Fibroblast of skin of abdomen (primary cell): ENCODE data around the gene SLC2A13.
"Not testable (repeated sequence)": the region's sequence is repeated elsewhere in the genome, so short reads cannot be mapped to it uniquely, and the experiment has no call there.

Experiments used
- DNase-seq: peaks from one replicate; pipeline ENCODE4 v3.0.0-alpha.2; 2013

SLC2A13 gene

GRCh38 chr12:40104461-40105264, 1.2 kb downstream of the SLC2A13 start:
- DNase-seq, result no peak

GRCh38 chr12:40103043-40103442, 2.8 kb downstream of the SLC2A13 start:
- no peak for DNase-seq

DNA sequence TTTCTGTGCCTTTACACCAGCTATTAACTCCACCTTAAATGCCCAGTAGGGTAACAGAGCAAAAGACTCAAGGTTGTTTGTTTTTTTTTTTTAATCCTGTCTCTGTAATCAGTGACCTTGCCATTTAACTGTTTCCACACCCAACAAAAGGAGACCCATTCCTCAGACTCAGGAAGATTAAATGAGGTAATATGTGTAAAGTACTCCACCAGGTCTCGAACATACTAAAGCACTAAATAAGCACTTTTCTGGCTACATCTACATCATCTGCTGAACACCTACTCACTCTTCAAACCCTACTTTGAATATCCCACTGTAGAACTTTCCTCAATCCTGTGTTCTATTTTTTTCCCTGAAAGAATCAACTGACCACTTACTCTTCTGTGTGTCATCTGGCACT, 4.1 kb downstream of the SLC2A13 start:
- DNase-seq, result no peak

- DNase-seq, result no peak
Measured at GRCh38 chr12:40099423-40099853, 6.4 kb downstream of the SLC2A13 start.

GRCh38 chr12:40098406-40099145, 7.3 kb downstream of the SLC2A13 start:
- no peak for DNase-seq

- no peak for DNase-seq
Measured at GRCh38 chr12:40093512-40093911, 12.4 kb downstream of the SLC2A13 start.

DNA sequence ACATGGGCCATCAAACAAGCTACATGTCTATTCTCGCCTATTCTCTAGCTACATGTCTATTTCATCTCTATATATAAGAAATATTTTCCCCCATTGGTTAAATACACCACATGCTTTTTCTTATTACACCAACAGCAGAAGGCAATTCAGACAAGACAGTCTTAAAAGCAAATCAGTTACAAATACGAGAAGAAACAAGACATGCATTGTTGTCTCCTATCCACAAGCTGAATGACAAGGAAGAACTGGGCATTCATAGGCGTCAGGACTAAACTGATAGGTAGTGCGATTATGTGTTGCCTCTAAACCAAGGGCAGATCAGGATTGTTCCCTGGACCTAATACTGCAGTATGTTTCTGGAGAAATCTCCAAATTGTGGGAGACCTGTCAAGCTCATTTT, 19.4 kb downstream of the SLC2A13 start:
- DNase-seq, result no peak

GRCh38 chr12:40078266-40078665, 27.6 kb downstream of the SLC2A13 start:
- peak; percentile 78 for DNase-seq

DNA sequence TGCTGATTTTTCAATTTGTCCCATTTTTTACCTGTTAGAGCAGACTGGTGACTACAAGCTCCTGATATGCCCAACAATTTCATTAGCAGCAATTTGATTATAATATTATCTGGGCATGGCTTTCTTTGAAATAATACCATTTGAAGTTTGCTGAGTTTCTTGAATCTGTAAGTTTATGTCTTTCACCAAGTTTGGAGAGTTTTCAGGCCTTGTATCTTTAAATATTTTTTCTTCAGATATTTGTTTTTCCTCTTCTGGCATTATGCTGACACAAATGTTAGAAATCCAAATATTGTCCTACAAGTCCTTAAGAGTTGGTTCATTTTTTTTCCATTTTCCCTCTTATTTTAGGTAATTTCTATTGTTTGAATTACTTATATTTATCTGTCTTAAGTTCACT, 30.4 kb downstream of the SLC2A13 start:
- no peak for DNase-seq

DNA sequence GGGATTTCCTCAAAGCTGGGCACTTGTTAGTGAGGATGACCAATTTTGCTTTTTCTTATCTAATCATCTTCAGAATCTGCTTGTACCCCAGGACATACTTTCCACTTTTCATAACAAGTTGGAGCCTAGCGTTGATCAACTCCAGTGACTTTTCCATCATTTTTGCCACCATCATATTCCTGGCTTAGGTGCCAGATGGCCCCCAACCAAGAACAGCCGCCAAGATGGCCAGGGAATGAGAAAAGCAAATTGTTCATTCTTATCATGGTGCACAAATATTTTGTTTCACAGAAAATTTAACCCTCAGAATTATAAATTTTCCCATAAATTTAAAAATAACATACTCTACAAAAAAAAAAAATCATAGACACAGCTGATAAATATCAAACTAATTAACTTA, 37.5 kb downstream of the SLC2A13 start:
- no peak for DNase-seq

DNA sequence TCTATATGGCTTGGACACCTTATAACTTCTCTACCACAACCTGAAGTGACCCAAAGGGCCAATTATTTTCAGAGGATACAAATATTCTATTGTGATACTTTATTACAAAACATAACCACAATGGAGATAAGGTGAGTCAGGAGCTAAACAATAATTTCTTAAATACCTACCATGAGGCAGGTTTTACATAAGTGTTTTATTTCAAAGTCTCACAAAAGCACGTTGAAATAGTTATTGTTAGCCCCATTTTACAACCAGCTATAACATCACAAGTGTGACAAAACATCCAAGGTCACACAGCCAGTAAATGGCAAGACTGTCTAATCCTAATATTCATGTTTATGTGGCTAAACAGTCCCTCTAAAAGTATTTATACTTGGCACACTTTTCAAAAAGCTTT, 40.2 kb downstream of the SLC2A13 start:
- no peak for DNase-seq

DNA sequence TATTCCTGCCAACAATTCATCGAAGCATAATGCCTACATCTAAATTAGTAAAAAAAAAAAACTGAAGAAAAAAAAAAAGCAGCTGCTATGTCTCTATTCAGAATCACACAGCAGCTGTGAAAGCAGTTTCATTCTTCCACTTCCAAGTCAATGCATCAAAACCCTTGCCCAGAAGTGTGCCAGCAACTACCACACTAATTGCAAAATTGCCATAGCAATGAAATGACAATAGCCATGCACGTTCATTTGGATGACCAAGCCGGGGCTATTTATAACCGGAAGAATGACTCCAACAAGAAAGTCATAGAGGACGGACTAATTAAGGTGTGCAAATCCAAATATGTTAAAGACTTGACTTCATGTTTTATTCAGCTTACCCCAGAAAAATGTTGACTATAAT, 42.5 kb downstream of the SLC2A13 start:
- DNase-seq, result no peak

- DNase-seq, result no peak
Measured at GRCh38 chr12:40058721-40059190, 47.1 kb downstream of the SLC2A13 start.

DNA sequence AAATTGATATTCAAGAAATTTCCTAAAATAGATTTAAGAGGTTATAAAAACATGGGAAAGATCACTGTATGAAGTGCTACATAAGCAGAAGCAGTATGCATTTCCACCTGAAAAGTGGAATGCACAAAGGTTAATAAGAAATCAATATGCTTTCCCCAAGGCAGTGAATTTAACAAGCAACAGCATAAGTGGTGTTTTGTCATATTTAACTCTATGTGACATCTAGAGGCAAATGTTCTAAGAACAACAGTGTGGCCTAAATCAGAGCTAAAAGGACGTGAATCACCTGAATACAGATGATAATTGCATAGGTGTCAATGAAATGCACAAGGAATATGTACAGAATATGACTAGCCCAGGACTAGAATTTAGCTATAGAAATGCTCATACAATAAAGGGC, 49.5 kb downstream of the SLC2A13 start:
- DNase-seq, result no peak

DNA sequence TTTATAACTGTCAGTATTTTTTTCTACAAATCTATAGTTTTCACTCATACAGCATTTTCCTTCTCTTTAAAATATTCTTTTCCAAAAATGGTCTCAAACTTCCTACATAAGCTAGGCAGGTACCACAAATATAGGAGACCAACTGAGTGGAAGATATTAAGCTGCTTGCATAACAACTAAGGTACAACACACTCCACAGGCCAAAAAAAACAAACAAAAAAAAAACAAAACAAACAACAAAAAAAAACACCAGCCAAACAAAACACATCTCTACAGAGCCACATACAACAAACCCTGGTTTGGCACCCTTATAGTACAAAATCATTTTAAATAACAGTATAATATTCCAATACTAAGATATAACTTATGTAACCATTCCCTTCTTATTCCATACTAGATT, 50.1 kb downstream of the SLC2A13 start:
- no peak for DNase-seq

GRCh38 chr12:40055228-40055579, 50.7 kb downstream of the SLC2A13 start:
- DNase-seq, result no peak

DNA sequence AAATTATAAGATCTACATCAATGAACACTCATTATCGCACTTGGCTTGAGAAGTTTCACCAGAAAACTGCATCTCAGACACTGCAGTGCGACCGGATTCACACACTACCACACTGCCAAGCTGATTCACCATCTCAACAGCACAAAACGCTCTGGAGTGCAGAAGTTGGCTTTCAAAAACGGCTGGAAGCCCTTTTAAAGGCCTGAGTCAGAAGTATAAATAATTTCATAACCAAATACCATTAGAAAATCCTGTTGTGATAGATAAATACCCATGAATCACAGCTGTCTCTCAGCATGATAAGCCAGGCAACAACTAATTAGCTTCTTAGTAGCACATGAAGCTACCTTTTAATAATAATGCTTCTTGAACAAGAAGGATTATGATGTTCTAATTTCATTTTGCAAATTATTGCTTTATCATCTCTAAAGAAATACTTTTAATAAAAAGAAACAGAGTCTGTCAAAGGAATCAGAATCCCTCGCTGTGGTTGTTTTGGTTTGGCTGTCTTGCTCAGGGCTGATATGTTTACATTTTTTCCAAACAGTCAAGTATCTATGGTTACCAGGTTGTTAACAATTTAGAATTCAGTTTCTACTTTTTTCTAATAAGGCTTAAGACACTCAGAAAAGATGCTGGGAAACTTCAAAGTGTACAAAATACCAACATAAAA, 51.2 kb downstream of the SLC2A13 start:
- DNase-seq, result peak; percentile 14

GRCh38 chr12:40049268-40049667, 56.6 kb downstream of the SLC2A13 start:
- no peak for DNase-seq

- DNase-seq, result not testable (repeated sequence)
Measured at GRCh38 chr12:40047002-40047401, 58.9 kb downstream of the SLC2A13 start.

DNA sequence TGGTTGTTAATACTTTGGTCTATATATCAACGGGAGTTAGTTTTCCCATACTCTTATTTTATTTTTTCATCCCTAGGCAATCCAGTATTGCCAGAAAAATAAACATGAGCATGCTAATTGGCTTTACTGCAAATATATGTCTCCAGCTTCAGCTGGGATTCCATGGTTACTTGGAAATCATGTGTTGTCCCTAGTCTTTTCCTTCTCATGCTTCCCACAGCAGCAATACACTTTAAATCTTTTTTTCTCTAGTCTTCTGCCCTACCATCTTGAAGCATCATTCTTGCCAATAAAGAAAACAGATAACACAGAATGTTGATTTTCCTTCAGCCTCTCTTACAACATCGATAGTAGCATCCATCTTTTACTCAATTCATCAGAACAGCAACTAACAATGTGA, 60.2 kb downstream of the SLC2A13 start:
- no peak for DNase-seq

GRCh38 chr12:40044396-40044795, 61.5 kb downstream of the SLC2A13 start:
- no peak for DNase-seq

GRCh38 chr12:40039598-40039997, 66.3 kb downstream of the SLC2A13 start:
- no peak for DNase-seq

DNA sequence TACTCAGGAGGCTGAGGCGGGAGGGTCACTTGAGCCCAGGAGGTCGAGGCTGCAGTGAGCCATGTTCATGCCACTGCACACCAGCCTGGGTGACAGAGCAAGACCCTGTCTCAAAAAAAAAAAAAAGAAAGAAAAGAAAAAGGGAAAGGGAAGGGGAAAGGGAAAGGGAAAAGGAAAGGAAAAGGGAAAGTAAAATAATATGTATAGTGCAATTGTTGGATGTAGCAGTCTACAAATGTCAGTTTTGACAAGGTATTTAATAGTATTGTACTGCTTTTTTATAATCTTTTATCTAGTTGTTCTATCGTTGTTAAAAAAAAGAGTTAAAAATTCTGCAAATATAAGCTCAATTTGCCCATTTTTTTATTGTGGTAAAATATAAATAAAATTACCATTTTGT, 67.3 kb downstream of the SLC2A13 start:
- DNase-seq, result no peak

- DNase-seq, result no peak
Measured at GRCh38 chr12:40034712-40035111, 71.2 kb downstream of the SLC2A13 start.
